B cell (primary cell): ENCODE data around the gene GPR149. TPM values are rescaled to one million over a fixed set of nuclear protein-coding genes. Genes with fewer than 3 reads are reported as not detected.

ENCODE experiments used
- ATAC-seq: fragments of 200-7000 bp; cut with Tn5 transposase; one replicate; pipeline ENCODE4 v1.10.0; 2021; ENCODE audit warnings: low read depth, mild to moderate bottlenecking, moderate number of reproducible peaks, moderate library complexity
- CTCF ChIA-PET: fragments of 350-600 bp; sonication (Branson Sonifier 250); formaldehyde crosslinking; loops from one replicate; lab custom pipeline; 2021; ENCODE audit warnings: antibody characterized with exemption, inconsistent platforms; lab: Charles Lee
- POLR2A ChIA-PET: fragments of 350-600 bp; sonication (Branson Sonifier 250); formaldehyde crosslinking; loops from one replicate; lab custom pipeline; 2021; ENCODE audit warnings: antibody characterized with exemption; lab: Charles Lee
- DNase-seq: peaks from one replicate; pipeline ENCODE4 v3.0.0; 2013
- H2AFZ ChIP-seq: 2 replicates; pipeline ENCODE4 v1.6.1; 2012; ENCODE audit warnings: mild to moderate bottlenecking, low read depth, low read length; ENCODE audit not compliant: insufficient read depth, poor library complexity, severe bottlenecking
- H3K27ac ChIP-seq, 2 donors: 1 replicate in 1 of 2; 2 replicates in 1 of 2; pipeline ENCODE4 v1.5.1; 2012 to 2013; ENCODE audit warnings: low read length in 2 of 2, mild to moderate bottlenecking in 2 of 2, moderate library complexity in 1 of 2
- H3K27me3 ChIP-seq, 4 experiments: fragments of 200-600 bp in 1 of 4; sonication (generic) in 1 of 4; replicated peaks in 1 of 4; 1 replicate in 2 of 4; 2 replicates in 2 of 4; pipeline versions ENCODE4 v1.6.1 to v1.7.0; 2013 to 2016; ENCODE audit warnings: low read length in 3 of 4, mild to moderate bottlenecking in 2 of 4, mixed read lengths in 1 of 4, moderate library complexity in 1 of 4; ENCODE audit not compliant: insufficient read depth in 4 of 4, control insufficient read depth in 3 of 4; ENCODE audit errors: control extremely low read depth in 1 of 4
- H3K36me3 ChIP-seq, 2 experiments: replicated peaks in 1 of 2; 1 replicate in 1 of 2; 2 replicates in 1 of 2; pipeline versions ENCODE4 v1.6.1 to v1.7.1; 2013; ENCODE audit warnings: low read length in 1 of 2; ENCODE audit not compliant: insufficient read depth in 2 of 2, control insufficient read depth in 1 of 2; ENCODE audit errors: control extremely low read depth in 1 of 2, extremely low read depth in 1 of 2
- H3K4me1 ChIP-seq, 2 donors: fragments of 200-600 bp in 1 of 2; sonication (generic) in 1 of 2; 1 replicate in 1 of 2; 2 replicates in 1 of 2; pipeline versions ENCODE4 v1.5.1 to v1.6.1; 2013 to 2017; ENCODE audit warnings: low read length in 2 of 2; ENCODE audit not compliant: control insufficient read depth in 2 of 2, insufficient read depth in 2 of 2
- H3K4me2 ChIP-seq: replicated peaks from 2 replicates; pipeline ENCODE3; 2012; ENCODE audit warnings: mild to moderate bottlenecking, low read depth, low read length; ENCODE audit not compliant: poor library complexity, severe bottlenecking
- H3K4me3 ChIP-seq, 5 experiments: fragments of 200-600 bp in 1 of 5; sonication (generic) in 1 of 5; 1 replicate in 3 of 5; 2 replicates in 2 of 5; pipeline versions ENCODE4 v1.5.1 to v1.7.0; 2011 to 2016; ENCODE audit warnings: low read length in 4 of 5, mild to moderate bottlenecking in 4 of 5, low read depth in 2 of 5, control low read depth in 1 of 5, moderate library complexity in 1 of 5; ENCODE audit not compliant: insufficient read depth in 1 of 5; ENCODE audit errors: control extremely low read depth in 1 of 5, extremely low read depth in 1 of 5
- H3K79me2 ChIP-seq: fragments of 200-600 bp; sonication (generic); one replicate; pipeline ENCODE4 v1.6.0; 2016; ENCODE audit warnings: low read length; ENCODE audit not compliant: control insufficient read depth, insufficient read depth
- H3K9ac ChIP-seq: fragments of 200-600 bp; sonication (generic); 2 replicates; pipeline ENCODE4 v1.6.1; 2017; ENCODE audit warnings: mild to moderate bottlenecking, low read length, moderate library complexity
- H3K9me3 ChIP-seq, 3 donors: one replicate each; pipeline versions ENCODE4 v1.6.1 to v1.7.1; 2013; ENCODE audit warnings: low read length in 2 of 3; ENCODE audit not compliant: control insufficient read depth in 2 of 3, insufficient read depth in 1 of 3; ENCODE audit errors: control extremely low read depth in 1 of 3
- H4K20me1 ChIP-seq: 2 replicates; pipeline ENCODE4 v1.6.0; 2012; ENCODE audit warnings: mild to moderate bottlenecking, low read length; ENCODE audit not compliant: insufficient read depth, control insufficient read depth, poor library complexity, severe bottlenecking
- H3K27ac Mint-ChIP-seq: one replicate; pipeline ENCODE4 v1.8.0; 2021; ENCODE audit warnings: mixed read lengths
- H3K27me3 Mint-ChIP-seq: one replicate; pipeline ENCODE4 v1.8.0; 2021; ENCODE audit warnings: mixed read lengths
- H3K4me1 Mint-ChIP-seq: one replicate; pipeline ENCODE4 v1.8.0; 2021; ENCODE audit warnings: mixed read lengths
- H3K4me3 Mint-ChIP-seq: one replicate; pipeline ENCODE4 v1.8.0; 2021; ENCODE audit warnings: mixed read lengths
- H3K9me3 Mint-ChIP-seq: one replicate; pipeline ENCODE4 v1.8.0; 2022; ENCODE audit warnings: mixed read lengths; ENCODE audit not compliant: insufficient read depth
- CTCF ChIP-seq: fragments of 200-600 bp; IDR thresholded peaks from one replicate; pipeline ENCODE4 v1.8.0; 2022; ENCODE audit warnings: antibody characterized with exemption, mild to moderate bottlenecking
- EZH2 ChIP-seq: IDR thresholded peaks from 2 replicates; pipeline ENCODE4 v1.6.1; 2012; ENCODE audit warnings: borderline replicate concordance, low read depth, mild to moderate bottlenecking, moderate library complexity, low read length; ENCODE audit not compliant: insufficient read depth, poor library complexity, severe bottlenecking
- WGBS: methylation state at CpG from one replicate; pipeline ENCODE4 v1.1.5; 2013; ENCODE audit warnings: missing lambda C conversion rate; ENCODE audit not compliant: insufficient coverage; 5-methylcytosine and 5-hydroxymethylcytosine counted together
- intact Hi-C: fragments of 100-400 bp; cut with micrococcal nuclease; formaldehyde crosslinking; loops from one replicate; pipeline ENCODE4 v1.10.0; 2022
- polyA plus RNA-seq: library from polyadenylated mRNA; depleted of rRNA; stranded (reverse); fragments of >200 nt; gene quantifications from 2 replicates; pipeline ENCODE4 v1.2.3, GENCODE V29; 2012
- total RNA-seq, 2 donors: library from RNA; stranded (reverse); fragments of 120-200 nt in 1 of 2; gene quantifications; 1 replicate in 1 of 2; 2 replicates in 1 of 2; pipeline versions ENCODE4 v1.2.3 to v1.2.4, GENCODE V29; 2013 to 2022

Gene GPR149
- total and polyA plus RNA-seq, 2 donors (not counting 1 experiment from before 2014, with no cell fraction given), result not detected

DNA sequence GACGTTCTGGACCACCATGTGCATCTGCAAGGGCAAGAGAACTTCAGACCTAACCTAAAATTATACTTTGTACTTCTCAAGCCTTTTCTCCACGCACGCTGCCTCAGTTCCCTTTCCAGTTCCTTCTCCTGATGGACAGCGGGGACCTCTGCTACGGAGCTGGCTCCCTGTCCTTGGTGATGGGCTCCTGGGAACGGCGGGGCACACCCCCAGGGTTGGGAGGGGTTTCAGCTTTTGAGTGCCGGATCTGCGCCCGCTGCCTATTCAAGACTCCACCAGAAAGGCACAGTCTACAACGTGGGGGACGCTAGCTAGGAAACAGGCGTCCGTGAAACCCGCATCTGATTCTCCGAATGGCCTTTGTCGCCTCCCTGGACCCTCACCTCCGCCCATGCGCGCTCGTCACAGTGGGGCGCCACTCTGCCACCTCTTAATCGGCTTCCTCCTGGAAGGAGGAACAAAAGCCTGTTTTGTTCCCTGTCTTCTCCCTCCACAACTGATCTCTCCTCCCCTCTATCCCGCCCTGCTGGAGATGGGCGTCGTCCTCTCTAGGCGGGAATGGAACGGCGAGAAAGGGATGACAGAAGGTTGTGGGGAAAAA is 2.2 kb downstream of the GPR149 start:
- no peak for DNase-seq
- Histone ChIP-seq H3K4me1 (no peaks in the 10 kb centered on the region), H3K9ac (no peak overlapping the region), H3K27me3 (peaks cover 0 to 22% (median 3%) of the 10 kb centered on the region in 4 experiments), H3K36me3 (no peaks in the 10 kb centered on the region), H3K4me3 (no peak overlapping the region), H3K27ac (no peak overlapping the region), H3K4me2 (no peak overlapping the region), H3K79me2 (no peaks in the 10 kb centered on the region), H3K9me3 (peaks cover 0 to 12% (median 0%) of the 10 kb centered on the region in 3 donors), H2AFZ (no peak overlapping the region), H4K20me1 (no peaks in the 10 kb centered on the region)
- ChIA-PET CTCF (no interaction called here), POLR2A (no interaction called here)
- Mint-ChIP-seq H3K27me3 (peaks cover 40% of the 10 kb centered on the region), H3K4me1 (no peaks in the 10 kb centered on the region), H3K4me3 (no peak overlapping the region), H3K9me3 (no peaks in the 10 kb centered on the region), H3K27ac (no peak overlapping the region)
- TF ChIP-seq CTCF (no peak), EZH2 (no peak)
- ATAC-seq, result no peak
- intact Hi-C loops, result no loop called here
- 14% methylated on average over 18 of the region's 29 CpGs for WGBS

GRCh38 chr3:154422694-154423093 is 7.3 kb downstream of the GPR149 start:
- H4K20me1 ChIP-seq, result no peaks in the 10 kb centered on the region
- CTCF ChIA-PET, result no interaction called here
- Mint-ChIP-seq H3K4me3 (no peak overlapping the region), H3K4me1 (no peaks in the 10 kb centered on the region), H3K27ac (no peak overlapping the region), H3K9me3 (no peaks in the 10 kb centered on the region), H3K27me3 (peaks cover 16% of the 10 kb centered on the region)
- POLR2A ChIA-PET, result no interaction called here
- TF ChIP-seq CTCF (no peak), EZH2 (no peak)
- H3K36me3 ChIP-seq, result no peaks in the 10 kb centered on the region
- H2AFZ ChIP-seq, result no peak overlapping the region
- H3K4me1 ChIP-seq, result no peaks in the 10 kb centered on the region
- no peak overlapping the region for H3K9ac ChIP-seq
- no peak overlapping the region for H3K27ac ChIP-seq
- ATAC-seq (no peak), DNase-seq (no peak)
- H3K4me3 ChIP-seq, result no peak overlapping the region
- intact Hi-C loops, result no loop called here
- no peak overlapping the region for H3K4me2 ChIP-seq
- peaks cover 0 to 2% (median 0%) of the 10 kb centered on the region in 3 donors for H3K9me3 ChIP-seq
- peaks cover 0 to 6% (median 1%) of the 10 kb centered on the region in 4 experiments for H3K27me3 ChIP-seq
- H3K79me2 ChIP-seq, result no peaks in the 10 kb centered on the region
